WERI-Rb-1 (cell line): Measurements from ENCODE around the gene RFPL3.
"Not testable (repeated sequence)": the region's sequence is repeated elsewhere in the genome, so short reads cannot be mapped to it uniquely, and the experiment has no call there.

Experiments
- DNase-seq: peaks from one replicate; pipeline ENCODE4 v3.0.0-alpha.2; 2020
- H3K27ac ChIP-seq: fragments of 250-450 bp; sonication (Bioruptor Pico); 2 replicates; pipeline ENCODE4 v1.5.1; 2020; ENCODE audit warnings: mild to moderate bottlenecking, moderate library complexity
- H3K27me3 ChIP-seq: fragments of 250-450 bp; sonication (Bioruptor Pico); 2 replicates; pipeline ENCODE4 v1.5.1; 2021; ENCODE audit warnings: mild to moderate bottlenecking, low read depth, moderate library complexity; ENCODE audit not compliant: insufficient read depth, severe bottlenecking
- H3K36me3 ChIP-seq: fragments of 250-450 bp; sonication (Bioruptor Pico); 2 replicates; pipeline ENCODE4 v1.5.1; 2020; ENCODE audit warnings: mild to moderate bottlenecking, moderate library complexity
- H3K4me3 ChIP-seq: 2 replicates; pipeline ENCODE4 v1.5.1; 2011; ENCODE audit warnings: low read depth, mild to moderate bottlenecking, control low read depth, low read length
- H3K9me3 ChIP-seq: fragments of 250-450 bp; sonication (Bioruptor Pico); 2 replicates; pipeline ENCODE4 v1.5.1; 2021; ENCODE audit warnings: mild to moderate bottlenecking, moderate library complexity; ENCODE audit not compliant: severe bottlenecking
- CTCF ChIP-seq: IDR thresholded peaks from 2 replicates; pipeline ENCODE4 v1.5.1; 2011; ENCODE audit warnings: low read depth, mild to moderate bottlenecking, control low read depth, inconsistent platforms, low read length

RFPL3 gene

DNA sequence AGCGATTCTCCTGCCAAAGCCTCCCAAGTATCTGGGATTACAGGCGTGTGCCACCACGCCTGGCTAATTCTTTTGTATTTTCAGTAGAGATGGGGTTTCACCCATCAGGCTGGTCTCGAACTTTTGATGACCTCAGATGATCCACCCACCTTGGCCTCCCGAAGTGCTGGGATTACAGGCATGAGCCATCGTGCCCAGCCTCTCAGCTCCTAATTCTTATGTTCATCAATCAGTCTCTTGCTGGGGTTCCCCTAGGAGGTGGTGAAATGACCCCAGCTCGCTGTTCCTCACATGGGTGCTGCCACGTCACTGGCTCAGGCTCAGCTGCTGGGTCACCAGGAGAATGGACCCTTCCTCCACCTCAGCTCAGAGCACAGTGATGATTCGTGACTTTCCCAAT lies at the start of gene RFPL3:
RFPL3 (plus strand) TSS at position 301 of the 400 bp plus-strand sequence. CDS start 205 bp downstream, outside the sequence.
- H3K27me3 ChIP-seq, H3K4me3 ChIP-seq, H3K36me3 ChIP-seq, H3K9me3 ChIP-seq, DNase-seq, H3K27ac ChIP-seq: not testable (repeated sequence)

GRCh38 chr22:32308191-32308590 lies 49.5 kb upstream of the RFPL3 start:
- no peaks in the 10 kb centered on the region for H3K9me3 ChIP-seq
- no peak overlapping the region for H3K27ac ChIP-seq
- H3K36me3 ChIP-seq = no peaks in the 10 kb centered on the region
- DNase-seq = no peak
- TF ChIP-seq CTCF = no peak
- no peak overlapping the region for H3K4me3 ChIP-seq
- H3K27me3 ChIP-seq = peaks cover 2% of the 10 kb centered on the region

DNA sequence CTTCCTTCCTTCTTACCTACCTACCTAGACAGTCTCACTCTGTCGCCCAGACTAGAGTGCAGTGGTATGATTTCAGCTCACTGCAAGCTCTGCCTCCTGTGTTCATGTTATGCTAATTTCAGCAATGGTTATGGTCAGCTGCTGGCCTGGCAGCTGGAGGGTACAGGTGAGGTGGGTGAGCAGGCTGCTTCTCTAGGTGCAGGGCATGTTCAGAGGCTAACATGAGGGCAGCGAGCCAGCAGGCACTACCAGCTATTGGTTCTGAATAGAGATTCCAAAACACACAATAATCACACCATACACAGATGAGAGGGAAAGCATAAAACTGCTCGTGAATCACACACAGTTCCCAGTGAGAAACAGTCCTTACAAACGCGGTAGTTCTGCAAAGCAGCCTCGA lies 48.7 kb upstream of the RFPL3 start:
- no peak overlapping the region for H3K4me3 ChIP-seq
- peaks cover 1% of the 10 kb centered on the region for H3K27me3 ChIP-seq
- H3K9me3 ChIP-seq = no peaks in the 10 kb centered on the region
- H3K27ac ChIP-seq = no peak overlapping the region
- no peak for TF ChIP-seq CTCF
- no peak for DNase-seq
- H3K36me3 ChIP-seq = no peaks in the 10 kb centered on the region

GRCh38 chr22:32309585-32310251 lies 47.9 kb upstream of the RFPL3 start:
- no peak for DNase-seq

DNA sequence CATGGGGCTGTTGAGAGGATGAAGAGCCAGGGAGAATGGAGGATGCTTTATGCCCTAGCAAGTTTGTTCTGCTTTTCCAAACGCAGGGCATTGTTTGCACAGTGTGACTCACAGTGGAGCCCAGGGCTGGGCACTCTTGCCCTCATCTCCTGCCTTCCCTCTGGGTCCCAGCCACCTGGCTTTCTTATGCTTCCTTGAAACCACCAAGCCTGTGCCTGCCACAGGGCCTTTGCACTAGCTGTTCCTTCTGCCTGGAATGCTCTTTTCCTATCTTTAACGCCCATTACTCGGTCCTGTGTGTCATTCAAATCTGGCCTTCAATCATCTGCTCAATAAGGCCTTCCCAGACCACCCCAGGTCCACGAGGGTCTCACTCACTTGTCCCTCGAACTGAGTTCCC lies 46.9 kb upstream of the RFPL3 start:
- no peak overlapping the region for H3K27ac ChIP-seq
- no peaks in the 10 kb centered on the region for H3K36me3 ChIP-seq
- H3K9me3 ChIP-seq = no peaks in the 10 kb centered on the region
- no peak overlapping the region for H3K4me3 ChIP-seq
- no peak for DNase-seq
- TF ChIP-seq CTCF = no peak
- H3K27me3 ChIP-seq = no peaks in the 10 kb centered on the region

More at GRCh38 chr22:32309585-32310251, 47.9 kb upstream of the RFPL3 start:
- no peak for TF ChIP-seq CTCF
- H3K27ac ChIP-seq = no peak overlapping the region
- H3K4me3 ChIP-seq = no peak overlapping the region
- no peaks in the 10 kb centered on the region for H3K9me3 ChIP-seq
- H3K36me3 ChIP-seq = no peaks in the 10 kb centered on the region
- no peaks in the 10 kb centered on the region for H3K27me3 ChIP-seq

- H3K36me3 ChIP-seq = no peaks in the 10 kb centered on the region
- no peak for DNase-seq
- no peak overlapping the region for H3K27ac ChIP-seq
- no peaks in the 10 kb centered on the region for H3K27me3 ChIP-seq
- TF ChIP-seq CTCF = no peak
- H3K4me3 ChIP-seq = no peak overlapping the region
- no peaks in the 10 kb centered on the region for H3K9me3 ChIP-seq
These were observed 46.1 kb upstream of the RFPL3 start for GRCh38 chr22:32311551-32312071.
